SIG-M5 (cell line): ENCODE data around the gene CBY3.
"Not testable (repeated sequence)": the region's sequence is repeated elsewhere in the genome, so short reads cannot be mapped to it uniquely, and the experiment has no call there.

ENCODE experiments used
- DNase-seq: peaks from one replicate; lab custom pipeline; 2025; lab: John Stamatoyannopoulos, UW

Gene CBY3

DNA sequence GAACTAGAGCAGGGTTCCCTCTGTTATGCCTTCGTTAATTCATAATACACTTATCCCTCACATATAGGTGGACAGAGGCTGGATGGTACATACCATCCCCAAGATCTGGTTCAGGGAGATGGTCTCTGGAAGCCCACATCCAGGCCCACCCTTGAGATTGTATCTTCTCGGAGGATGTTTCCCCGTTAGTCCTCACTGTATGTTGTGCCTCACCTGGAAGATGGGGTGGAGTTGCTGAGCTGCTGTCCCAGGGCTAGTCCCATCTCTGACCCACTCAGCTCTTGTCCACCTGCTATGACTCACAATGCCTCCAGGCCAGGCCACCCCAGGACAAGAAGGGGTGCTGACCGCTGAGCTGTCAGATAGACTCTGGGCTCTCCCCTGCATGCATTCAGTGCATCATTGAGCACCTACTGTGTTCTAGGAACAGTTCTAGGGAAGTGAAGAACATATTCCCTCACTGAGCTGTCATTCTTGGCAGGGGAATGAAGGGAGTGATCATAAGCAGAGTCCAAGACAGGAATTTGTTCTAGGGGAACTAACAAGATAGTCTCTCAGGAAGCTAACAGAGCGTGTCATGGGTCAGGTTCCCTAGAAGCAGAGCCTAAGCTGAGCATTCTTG lies at the start of gene CBY3:
TSS of gene CBY3 (minus strand) at position 255 of the 622 bp plus-strand sequence. CDS start at position 139, 116 bp downstream.
- DNase-seq: no peak

DNA sequence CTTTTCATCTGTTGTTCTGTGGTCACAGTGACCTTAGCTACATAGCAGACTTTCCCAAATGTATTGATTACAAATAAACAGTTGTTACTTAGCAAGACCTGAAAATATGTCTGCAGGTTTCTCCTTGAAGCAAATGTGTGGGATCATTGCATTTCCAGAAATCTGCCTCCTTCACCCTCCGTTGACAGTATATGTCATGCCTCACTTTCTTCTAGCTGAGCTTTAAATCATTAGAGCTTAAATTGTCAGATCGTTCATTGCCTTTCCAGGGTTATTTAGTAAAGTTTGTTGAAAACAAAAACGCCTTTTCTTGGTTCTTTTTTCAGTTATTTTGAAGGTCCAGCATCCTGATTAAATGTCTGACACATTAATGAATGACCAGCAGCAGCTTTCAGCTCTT lies 49.5 kb upstream of the CBY3 start:
- no peak for DNase-seq

DNA sequence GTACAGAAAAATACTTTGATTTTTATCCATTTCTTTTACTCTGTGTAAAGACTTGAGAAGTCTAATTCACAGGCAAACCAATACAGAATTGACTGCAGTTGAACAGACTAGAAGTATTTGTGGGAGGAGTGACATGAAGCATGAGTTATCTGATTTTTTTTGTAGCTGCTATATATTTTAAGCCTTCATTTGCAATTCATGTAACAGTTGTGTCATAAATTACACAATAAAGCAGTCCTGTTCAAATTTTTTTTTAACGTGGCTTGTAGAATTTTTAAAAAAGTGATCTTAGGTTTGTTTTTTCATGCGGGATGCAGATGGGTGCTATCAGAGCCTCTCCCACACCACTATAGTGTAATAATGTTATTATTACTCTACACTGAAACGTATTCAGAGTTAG lies 48.9 kb upstream of the CBY3 start:
- DNase-seq: no peak

DNA sequence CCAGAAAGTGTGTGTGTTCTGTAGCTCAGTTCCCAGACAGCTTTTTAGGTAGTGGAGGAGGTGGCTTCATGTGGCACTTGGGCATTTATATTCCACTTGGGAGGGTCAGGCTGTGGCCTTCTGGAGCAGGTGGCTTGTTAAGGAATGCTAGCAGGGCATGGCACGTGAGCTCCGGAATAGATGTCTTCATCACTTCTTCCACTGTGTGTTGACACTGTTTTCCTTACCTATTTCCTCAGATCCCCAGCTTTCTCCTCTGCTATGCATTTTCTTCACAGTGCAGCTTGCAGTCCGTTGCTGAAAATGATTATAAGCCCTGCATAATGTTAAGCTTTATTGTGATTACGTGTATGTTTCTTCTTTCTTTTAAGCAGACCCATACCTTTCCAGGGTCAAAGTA lies 48.5 kb upstream of the CBY3 start:
- no peak for DNase-seq

DNA sequence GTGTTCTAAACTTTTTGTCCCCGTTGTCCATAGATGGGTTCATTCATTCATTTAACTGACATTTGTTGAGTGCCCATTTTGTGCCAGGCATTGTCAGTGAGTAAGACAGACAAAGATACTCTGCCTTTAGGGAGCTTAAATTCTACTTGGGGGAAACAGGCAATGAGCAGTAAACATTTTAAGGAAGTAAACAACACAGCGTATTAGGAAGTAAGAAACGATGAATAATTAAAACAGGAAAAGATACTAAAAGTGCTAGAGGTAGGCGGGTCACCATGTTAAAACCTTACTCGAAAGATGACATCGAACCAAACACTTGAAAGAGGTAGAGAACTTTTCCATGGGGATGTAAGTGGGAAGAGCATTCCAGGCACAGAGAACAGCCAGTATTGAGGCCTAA lies 46.3 kb upstream of the CBY3 start:
- no peak for DNase-seq

DNA sequence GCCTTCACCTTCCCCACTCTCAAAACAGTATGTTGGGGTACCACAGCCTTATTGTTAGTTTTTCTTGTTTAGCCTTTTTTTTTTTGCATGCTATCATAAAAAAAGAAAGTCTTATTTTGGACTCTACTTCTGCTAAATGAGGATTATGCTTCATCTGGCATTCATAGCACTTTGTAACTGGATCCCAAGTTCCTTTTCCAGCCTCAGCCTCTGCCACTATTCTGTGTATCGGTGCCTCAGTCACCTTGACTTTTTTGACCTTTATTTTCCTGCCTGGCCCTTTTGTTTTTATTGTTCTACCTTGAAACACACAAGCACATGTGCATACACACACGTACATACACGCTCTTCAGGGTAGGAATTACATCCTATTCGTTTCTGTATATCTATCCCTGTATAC lies 43.3 kb upstream of the CBY3 start:
- DNase-seq: no peak

DNA sequence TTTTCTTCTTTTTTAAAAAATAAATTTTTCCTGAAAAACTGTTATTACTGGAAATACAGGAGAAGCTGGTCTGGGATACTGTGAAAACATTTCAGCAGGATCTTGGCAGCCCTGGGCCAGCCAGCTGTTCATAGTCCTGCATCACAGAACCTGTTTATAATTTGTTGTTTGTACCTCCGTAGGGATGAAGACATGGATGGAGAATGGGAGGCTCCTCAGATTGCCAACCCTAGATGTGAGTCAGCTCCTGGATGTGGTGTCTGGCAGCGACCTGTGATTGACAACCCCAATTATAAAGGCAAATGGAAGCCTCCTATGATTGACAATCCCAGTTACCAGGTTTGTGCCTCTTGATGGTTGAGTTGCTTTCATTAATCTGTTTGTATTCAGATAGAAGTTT lies 39.4 kb upstream of the CBY3 start:
- no peak for DNase-seq

DNA sequence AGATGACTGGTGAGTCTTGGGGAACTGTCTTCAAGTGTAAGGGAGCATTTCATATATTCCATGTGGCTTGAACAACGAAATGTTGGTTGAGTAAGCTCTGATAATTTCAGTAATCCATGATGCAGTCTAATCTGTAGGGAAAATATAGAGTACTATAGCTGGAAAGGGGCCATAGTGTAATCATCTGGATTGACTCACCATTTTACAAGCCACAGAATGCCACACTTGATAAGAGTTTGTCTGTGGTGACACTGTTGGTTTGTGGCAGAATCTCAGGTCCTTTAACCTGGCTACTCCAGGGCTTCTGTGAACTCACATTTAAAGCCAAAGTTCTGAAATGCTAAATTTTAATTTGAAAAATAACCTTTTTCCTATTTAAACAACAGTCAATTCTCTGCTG lies 35.5 kb upstream of the CBY3 start:
- no peak for DNase-seq

DNA sequence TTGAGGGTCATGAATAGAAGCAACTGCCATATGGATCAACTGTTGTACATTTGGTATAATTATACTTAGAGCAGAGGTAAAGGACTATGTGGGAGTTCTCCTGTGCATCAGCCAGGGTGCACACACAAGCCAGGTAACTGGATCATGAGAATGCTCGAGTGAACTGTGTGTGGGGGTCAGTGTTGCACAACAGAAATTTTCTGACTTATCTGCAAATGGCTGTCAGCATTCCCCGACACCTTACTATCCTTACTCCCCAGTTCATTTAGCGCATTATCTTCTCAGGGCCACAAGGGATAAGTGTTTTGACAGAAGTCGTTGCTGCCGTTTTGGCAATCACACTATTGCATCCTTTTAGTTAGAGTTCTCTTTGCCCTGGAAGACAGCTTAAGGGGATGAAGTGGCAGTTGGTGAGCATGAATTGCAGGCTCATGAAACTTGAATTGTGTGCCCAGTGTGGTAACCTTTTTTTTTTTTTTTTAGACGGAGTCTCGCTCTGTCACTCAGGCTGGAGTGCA lies 19.6 kb upstream of the CBY3 start:
- DNase-seq: no peak

DNA sequence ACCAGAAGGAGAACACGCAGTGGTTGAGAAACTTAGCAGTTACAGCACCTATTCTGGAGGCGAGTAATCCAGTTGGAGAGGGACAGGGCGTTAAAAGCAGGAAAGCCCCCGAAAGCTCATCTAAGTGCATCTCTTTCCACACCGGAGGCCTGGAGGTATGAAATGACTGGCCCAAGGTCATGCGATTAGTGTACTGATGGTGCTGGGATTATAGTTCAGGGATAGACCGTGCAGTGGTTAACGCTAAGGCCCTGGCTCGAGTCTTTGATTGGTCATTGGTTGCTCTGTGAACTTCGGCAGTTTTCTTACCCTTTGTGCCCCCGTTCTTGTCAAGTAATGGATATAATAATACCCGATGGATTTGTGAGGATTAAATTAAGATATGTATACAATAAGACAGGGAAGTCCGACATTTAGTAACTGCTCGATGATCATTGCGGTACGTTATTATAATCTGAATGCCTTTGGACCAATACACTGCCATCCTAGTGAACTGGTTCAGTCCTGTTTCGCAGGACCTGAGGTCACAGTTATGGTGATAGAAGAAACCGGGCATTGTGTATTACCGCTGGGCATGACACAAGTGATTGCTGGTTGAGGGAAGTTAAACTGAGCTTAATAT lies 18.9 kb upstream of the CBY3 start:
- DNase-seq: no peak

DNA sequence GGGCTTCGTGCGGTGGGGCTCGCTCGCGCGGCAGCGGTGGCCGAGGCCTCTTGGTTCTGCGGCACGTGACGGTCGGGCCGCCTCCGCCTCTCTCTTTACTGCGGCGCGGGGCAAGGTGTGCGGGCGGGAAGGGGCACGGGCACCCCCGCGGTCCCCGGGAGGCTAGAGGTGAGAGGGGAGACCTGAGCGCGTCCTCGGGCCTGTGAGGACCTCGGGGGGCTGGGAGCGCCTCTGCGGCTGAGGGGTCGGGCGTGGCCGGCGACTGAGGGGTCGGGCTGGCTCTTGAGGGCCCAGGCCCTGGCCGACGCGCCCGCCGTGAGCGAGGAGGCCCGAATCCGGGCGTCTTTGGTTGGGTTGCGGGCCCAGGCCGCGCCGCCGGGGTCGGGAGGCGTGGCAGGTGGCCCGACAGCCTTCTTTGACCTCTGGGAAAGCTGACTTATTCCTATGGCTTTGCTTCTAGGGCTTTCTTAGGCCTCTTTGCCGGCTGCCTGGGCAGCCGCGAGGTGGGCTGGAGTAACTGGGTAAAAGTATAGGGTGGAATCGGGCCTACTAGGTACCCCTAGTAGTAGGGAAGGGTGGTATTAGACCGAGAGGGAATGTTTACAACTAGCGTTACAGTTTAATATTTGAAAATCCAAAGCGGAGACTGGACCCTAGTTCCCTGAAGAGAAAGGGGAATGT lies 18.2 kb upstream of the CBY3 start, which contains the start of gene CANX:
TSS of gene CANX (plus strand) at position 33 of the 681 bp plus-strand sequence. CDS start 6,715 bp downstream, outside the sequence.
- no peak for DNase-seq

DNA sequence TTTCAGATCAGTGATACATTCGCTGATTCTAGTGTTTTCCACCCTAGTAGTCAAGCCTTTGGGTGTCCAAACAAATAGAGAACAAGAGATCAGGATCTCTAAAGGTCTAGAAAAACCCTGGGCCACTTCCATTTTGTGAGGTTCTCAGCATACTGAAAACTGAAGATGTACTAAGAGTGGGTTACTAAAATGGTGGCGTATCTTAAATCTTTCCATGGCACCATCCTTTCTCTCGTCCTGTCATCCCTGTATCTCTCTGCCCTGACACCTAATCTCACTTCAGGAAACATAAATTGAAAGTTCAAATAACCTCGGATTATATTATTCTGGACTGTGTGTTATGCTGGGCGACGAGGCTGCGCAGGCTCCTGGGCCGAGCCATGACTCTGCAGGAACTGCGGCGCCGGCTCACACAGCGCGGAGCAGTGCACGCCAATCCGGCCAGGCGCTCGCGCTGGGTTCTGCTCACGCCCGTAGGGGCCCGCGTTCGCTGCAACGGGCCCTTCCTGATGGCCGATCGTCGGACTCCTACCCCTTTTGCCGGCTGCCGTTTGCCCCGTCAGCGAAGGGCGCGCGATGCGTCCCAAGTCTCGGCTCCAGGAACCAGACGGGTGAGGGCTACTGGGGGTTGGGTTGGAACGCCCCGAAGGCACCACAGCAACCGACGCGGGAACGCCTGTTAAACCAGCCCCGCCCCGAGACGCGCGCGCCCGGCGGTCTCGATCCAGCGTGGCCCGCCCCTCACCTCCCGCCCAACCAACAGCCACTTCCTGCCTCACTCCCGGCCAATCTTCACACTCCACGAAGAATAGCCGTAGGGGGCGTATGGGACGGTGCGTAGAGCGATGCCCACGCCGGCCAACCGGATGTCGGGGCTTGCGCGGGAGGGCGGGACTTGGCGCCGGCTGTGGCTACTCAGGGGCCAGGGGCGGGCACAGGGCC lies 17.4 kb upstream of the CBY3 start:
- peak; percentile 97 for DNase-seq

DNA sequence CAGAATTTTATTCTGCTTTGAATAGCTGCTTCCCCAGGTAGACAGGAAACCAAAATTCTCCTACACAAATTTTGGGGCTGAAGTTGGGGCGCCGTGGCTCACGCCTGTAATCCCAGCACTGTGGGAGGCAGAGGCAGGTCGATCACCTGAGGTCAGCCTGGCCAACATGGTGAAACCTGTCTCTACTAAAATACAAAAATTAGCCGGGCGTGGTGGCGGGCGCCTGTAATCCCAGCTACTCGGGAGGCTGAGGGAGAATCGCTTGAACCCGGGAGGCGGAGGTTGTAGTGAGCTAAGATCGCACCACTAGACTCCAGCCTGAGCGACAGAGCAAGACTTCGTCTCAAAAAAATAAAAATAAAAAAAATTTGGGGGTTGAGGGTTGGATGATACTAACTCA lies 16.7 kb upstream of the CBY3 start:
- DNase-seq: not testable (repeated sequence)

DNA sequence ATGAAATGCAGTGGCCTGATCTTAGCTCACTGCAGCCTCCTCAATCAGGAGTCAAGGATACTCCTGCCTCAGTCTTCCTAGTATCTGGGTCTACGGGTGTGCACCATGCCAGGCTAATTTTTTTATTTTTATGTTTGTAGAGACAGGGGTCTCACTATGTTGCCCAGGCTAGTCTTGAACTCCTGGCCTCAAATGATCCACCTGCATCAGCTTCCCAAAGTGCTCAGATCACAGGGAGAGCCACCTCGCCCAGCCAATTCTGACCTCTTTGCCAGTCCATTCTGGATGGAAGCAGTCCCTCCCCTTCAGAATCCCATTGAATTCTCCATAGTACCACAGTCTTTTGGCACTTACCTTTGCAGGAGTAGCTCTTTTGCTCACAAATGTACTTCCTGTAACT lies 16.3 kb upstream of the CBY3 start:
- DNase-seq: no peak

DNA sequence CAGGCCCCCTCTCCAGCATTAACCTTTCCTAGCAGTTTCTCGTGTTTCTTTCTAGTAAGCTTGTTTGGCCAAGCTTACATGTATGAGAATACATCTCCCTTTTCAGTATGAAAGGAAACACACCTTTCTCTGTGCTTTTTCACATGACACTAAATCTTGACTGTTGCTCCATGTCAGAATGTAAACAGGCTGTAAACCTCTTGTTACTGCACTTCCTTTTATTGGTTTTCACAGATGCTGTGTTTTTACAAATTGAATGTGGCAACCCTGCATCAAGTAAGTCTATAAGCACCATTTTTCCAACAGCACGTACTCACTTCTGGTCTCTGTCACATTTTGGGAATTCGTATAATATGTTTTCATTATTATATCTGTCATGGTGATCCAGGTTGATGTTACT lies 15.8 kb upstream of the CBY3 start:
- DNase-seq: peak; percentile 19

DNA sequence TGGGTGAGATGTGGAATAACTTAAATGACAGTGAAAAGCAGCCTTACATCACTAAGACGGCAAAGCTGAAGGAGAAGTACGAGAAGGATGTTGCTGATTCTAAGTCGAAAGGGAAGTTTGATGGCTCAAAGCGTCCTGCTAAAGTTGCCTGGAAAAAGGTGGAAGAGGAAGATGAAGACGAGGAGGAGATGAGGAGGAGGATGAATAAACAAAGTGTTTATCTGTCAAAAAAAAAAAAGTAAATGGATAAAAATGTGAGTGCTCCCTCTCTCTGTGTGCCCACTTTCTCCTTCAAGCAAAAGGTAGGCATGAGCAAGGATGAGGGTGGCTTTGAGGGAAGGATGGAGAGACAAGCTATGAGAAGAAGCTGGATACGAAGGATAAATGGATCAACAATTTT lies 13.7 kb upstream of the CBY3 start:
- DNase-seq: no peak

DNA sequence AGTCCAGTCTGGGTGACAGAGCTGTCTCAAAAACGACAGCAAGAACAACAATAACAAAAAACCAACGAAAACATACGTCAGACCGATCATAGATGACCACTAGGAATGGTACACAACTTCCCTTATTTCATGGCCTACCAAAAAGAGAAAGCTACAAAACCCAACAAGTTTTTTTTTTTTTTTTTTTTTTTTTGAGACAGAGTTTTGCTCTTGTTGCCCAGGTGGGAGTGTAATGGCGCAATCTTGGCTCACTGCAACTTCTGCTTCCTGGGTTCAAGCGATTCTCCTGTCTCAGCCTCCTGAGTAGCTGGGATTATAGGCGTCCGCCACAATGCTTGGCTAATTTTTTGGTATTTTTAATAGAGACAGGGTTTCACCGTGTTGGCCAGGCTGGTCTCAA lies 8.4 kb upstream of the CBY3 start:
- not testable (repeated sequence) for DNase-seq

DNA sequence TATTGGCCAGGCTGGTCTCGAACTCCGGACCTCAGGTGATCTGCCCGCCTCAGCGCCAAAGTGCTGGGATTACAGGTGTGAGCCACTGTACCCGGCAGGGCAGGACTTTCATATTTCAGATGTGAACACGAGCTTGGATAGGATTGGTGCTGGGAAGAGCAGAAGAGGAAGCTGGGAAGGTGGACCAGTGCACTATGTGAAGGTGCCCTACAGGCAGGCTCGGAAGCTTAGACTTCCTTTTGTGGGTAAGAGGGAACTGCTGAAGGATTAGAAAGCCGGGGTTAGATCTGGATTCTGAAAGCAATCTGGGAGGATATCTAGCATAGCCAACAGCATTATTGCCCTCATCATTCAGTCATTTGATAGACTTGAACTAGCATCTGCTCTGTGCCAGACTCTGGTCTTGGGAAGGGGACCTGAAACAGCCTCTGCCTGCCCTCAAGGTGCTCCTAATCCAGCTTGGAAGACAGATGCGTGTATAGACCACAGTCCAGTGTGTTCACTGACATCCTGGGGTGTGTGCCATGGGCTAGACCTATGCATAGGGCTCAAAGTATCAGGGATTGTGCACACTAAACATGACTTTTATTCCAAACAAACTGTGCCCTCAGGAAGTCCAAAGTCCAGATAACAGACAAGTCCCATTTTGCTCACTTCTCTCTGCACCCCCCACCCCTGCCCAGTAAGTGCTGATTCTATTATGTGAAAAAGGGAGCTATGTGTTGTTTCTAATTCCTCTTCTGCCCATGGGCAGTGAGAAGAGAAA lies 637 bp downstream of the CBY3 start:
- no peak for DNase-seq

DNA sequence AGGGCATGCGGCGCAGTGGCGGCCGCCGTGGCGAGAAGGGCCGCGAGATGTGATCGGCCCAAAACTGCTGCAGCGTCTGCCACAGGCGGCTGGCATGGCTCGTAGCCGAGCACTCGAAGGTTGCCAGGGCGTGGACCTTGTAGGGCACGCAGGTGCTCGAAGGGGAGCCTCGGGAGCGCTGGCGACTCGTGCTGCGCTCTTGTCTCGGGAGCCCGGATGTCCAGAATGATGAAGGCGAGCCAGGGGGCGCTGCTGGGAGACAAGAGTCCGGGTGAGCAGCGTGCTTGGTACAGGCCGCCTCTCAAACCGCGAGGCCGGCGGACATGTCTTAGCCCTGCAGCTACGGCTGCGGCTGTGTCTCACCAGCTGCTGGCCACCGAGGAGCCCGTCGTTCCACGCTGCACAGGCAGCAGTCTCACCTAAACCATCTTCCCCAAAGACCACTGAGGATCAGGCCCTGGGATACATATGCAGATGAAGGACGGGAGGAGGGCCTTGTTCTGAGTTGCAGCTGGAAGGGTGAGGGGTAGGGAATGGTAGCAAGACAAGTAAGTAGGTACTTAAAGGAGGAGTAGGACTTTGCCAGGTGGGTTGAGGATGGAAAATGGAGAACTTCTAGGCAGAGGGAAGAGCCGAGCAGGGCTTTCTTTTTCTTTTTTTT lies 1.7 kb downstream of the CBY3 start:
- DNase-seq: no peak

DNA sequence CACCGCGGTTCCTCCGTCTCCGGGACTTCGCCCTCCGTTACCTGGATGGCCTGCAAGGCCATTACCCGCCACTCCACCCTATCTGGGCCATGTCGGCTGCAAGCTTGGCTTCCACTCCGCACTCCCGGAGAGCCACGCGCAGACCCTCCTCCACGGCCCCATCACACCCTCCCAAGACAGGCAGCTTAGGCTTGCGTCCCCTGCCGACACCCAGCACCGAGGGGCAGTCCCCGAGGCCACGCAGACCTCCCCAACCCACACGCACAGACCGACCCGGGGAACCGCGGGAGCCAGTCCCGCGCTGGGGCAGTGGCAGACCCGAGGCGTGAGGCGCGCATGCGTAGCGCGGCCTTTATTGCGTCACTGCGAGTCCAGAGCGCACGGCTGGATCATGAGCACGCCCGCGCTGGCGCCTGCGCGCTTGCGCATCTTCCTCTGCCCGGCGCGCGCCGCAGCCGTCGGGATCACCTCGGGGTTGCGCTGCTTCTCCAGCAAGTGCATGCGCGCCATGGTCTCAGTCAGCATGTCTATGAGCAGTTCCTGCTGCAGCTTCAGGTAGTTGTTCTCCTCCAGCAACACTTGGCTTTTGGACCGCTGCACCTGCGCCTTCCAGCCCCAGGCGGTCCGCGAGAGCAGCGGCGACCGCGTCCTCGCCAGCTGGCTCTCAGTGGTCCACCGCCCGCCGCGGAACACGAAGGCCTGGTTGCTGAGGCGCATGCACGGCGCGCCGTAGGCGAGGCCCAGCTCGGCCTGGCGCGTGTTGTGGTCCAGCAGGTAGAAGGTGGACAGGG lies 2.4 kb downstream of the CBY3 start:
- peak; percentile 70 for DNase-seq
